ENCODE results near the gene PITPNC1.

GRCh38 chr17:67571478-67571877 is 194.4 kb downstream of the PITPNC1 start:
- TF ChIP-seq CTCF (IDR thresholded peaks at IDR 0.05) (no peak), EZH2 (IDR thresholded peaks at IDR 0.05; ENCODE audit: borderline replicate concordance, insufficient read depth, low read depth, low read length, poor library complexity, severe bottlenecking) (no peak)
